ENCODE data around the gene MEOX1. TPM values are rescaled to one million over a fixed set of nuclear protein-coding genes. Genes with fewer than 3 reads are reported as not detected.

The MEOX1 gene
- total RNA-seq, 1 experiment from 2014 or later = not detected

- no peak overlapping the region for H3K18ac ChIP-seq (ENCODE audit: insufficient read length, low read depth, low read length)
- H3K79me2 ChIP-seq (ENCODE audit: insufficient read depth, low read length) = no peaks in the 10 kb centered on the region
- no peak overlapping the region for H2BK20ac ChIP-seq (ENCODE audit: low read depth, low read length, poor library complexity, severe bottlenecking)
- DNase-seq = no peak
- H3K27ac Mint-ChIP-seq = peak overlapping the region in 1 of 3 experiments; percentile 89; a peak in 1 of 7 replicates
- no peak overlapping the region for H2BK5ac ChIP-seq (ENCODE audit: insufficient read length, low read length)
- no peak overlapping the region for H2AFZ ChIP-seq (ENCODE audit: low read length)
- H3K4me1 ChIP-seq (ENCODE audit: insufficient read depth, low read length) = no peaks in the 10 kb centered on the region
- no peak overlapping the region for H2BK15ac ChIP-seq (ENCODE audit: low read depth, low read length)
- H3K36me3 Mint-ChIP-seq (ENCODE audit: insufficient read depth in 1 of 3, low read depth in 3 of 3) = no peaks in the 10 kb centered on the region; a peak in 2 of 7 replicates
- peaks cover 17 to 27% of the 10 kb centered on the region in 2 experiments for H3K4me1 Mint-ChIP-seq
- H3K27me3 Mint-ChIP-seq (ENCODE audit: low read depth) = peaks cover 10% of the 10 kb centered on the region
- H4K91ac ChIP-seq (ENCODE audit: insufficient read length, low read depth, low read length) = no peak overlapping the region
- H3K4me3 Mint-ChIP-seq = peak overlapping the region in 1 of 2 experiments; percentile 5; a peak in 1 of 5 replicates
- H2BK12ac ChIP-seq (ENCODE audit: insufficient read length, low read depth, low read length) = no peak overlapping the region
- no peaks in the 10 kb centered on the region for H3K9me3 ChIP-seq (ENCODE audit: control insufficient read depth, low read depth, low read length)
- no CpG with 5 or more reads among the region's 4 CpGs for WGBS (ENCODE audit: extremely low coverage, insufficient read length, low lambda C conversion rate)
- no peak overlapping the region for H3K23ac ChIP-seq (ENCODE audit: insufficient read length, low read depth, low read length)
- TF ChIP-seq CTCF (conservative IDR thresholded peaks at IDR 0.05) = no peak
- no peaks in the 10 kb centered on the region for H4K20me1 ChIP-seq (ENCODE audit: control insufficient read depth, insufficient read depth, insufficient read length)
- H4K8ac ChIP-seq (replicated peaks; ENCODE audit: insufficient read length, low read depth, low read length) = no peak overlapping the region
- no peak overlapping the region for H3K9ac ChIP-seq (ENCODE audit: extremely low read depth, insufficient read length, low read length)
- H4K5ac ChIP-seq (ENCODE audit: insufficient read length, low read depth, low read length) = no peak overlapping the region
- no peaks in the 10 kb centered on the region for H3K23me2 ChIP-seq (ENCODE audit: insufficient read length, low read depth, low read length, poor library complexity, severe bottlenecking)
- no peaks in the 10 kb centered on the region for H3K79me1 ChIP-seq (ENCODE audit: insufficient read depth, low read depth, low read length, poor library complexity, severe bottlenecking)
- H3K27me3 ChIP-seq (ENCODE audit: insufficient read depth, low read length) = no peaks in the 10 kb centered on the region
- no peak overlapping the region for H2AK5ac ChIP-seq (ENCODE audit: insufficient read length, low read length)
- no peak overlapping the region for H3K27ac ChIP-seq (ENCODE audit: insufficient read length, low read depth, low read length)
- H3K9me3 Mint-ChIP-seq = peaks cover 2 to 3% of the 10 kb centered on the region in 2 experiments; a peak in 2 of 5 replicates
- no peak overlapping the region for H3K4ac ChIP-seq (ENCODE audit: low read depth, low read length)
- H3K4me2 ChIP-seq (ENCODE audit: insufficient read depth, insufficient read length, low read length) = no peak overlapping the region
- H3T11ph ChIP-seq (ENCODE audit: low read length) = no peak overlapping the region
- no peak overlapping the region for H3K56ac ChIP-seq (ENCODE audit: insufficient read length, low read depth, low read length)
- no peak overlapping the region for H2BK120ac ChIP-seq (ENCODE audit: low read depth, low read length, poor library complexity, severe bottlenecking)
- no peak overlapping the region for H3K14ac ChIP-seq (ENCODE audit: insufficient read depth, low read length)
Observed at GRCh38 chr17:43644081-43644480, 17.6 kb downstream of the MEOX1 start.
